Measurements from ENCODE around the gene TPST2.

Gene TPST2

DNA sequence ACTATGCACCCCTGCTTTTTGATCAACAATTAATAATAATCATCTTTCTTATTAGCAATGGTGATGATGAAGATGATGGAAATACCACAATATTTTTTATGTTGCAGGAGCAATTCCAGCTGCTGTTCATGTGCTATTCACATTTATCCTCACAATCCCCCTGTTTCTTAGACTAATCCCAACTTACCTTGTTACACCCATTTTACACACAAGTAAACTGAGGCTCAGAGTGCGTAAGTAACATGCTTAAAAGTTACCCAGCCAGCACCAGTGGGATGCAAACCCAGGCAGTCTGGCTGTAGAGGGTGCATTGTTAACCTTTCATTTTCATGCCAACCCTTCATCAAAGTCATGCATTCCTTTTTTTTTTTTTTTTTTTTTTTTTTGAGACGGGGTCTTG is 30.3 kb upstream of the TPST2 start:
- H4K20me1 ChIP-seq (ENCODE audit: control insufficient read depth, insufficient read depth, low read depth, low read length): no peaks in the 10 kb centered on the region
- no peak overlapping the region for H3K27ac ChIP-seq (ENCODE audit: low read depth, low read length)
- TF ChIP-seq EZH2phosphoT487 (IDR thresholded peaks at IDR 0.05; ENCODE audit: borderline replicate concordance, low read length): no peak
- TF ChIP-seq, protein P1, sequence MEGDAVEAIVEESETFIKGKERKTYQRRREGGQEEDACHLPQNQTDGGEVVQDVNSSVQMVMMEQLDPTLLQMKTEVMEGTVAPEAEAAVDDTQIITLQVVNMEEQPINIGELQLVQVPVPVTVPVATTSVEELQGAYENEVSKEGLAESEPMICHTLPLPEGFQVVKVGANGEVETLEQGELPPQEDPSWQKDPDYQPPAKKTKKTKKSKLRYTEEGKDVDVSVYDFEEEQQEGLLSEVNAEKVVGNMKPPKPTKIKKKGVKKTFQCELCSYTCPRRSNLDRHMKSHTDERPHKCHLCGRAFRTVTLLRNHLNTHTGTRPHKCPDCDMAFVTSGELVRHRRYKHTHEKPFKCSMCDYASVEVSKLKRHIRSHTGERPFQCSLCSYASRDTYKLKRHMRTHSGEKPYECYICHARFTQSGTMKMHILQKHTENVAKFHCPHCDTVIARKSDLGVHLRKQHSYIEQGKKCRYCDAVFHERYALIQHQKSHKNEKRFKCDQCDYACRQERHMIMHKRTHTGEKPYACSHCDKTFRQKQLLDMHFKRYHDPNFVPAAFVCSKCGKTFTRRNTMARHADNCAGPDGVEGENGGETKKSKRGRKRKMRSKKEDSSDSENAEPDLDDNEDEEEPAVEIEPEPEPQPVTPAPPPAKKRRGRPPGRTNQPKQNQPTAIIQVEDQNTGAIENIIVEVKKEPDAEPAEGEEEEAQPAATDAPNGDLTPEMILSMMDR (IDR thresholded peaks at IDR 0.05; ENCODE audit: low read depth, low read length, poor library complexity, severe bottlenecking): no peak
- H3F3A ChIP-seq (ENCODE audit: control insufficient read depth, insufficient read depth): 0 out of 2 replicates have a peak, but pooled peaks cover 8% of the 10 kb centered on the region
- H3K36me3 ChIP-seq (ENCODE audit: control insufficient read depth, low read length): no peaks in the 10 kb centered on the region
- no peak overlapping the region for H3K4me3 ChIP-seq (ENCODE audit: low read length)
- peaks cover 5% of the 10 kb centered on the region for H3K27me3 ChIP-seq (ENCODE audit: control insufficient read depth, low read length)
- no peaks in the 10 kb centered on the region for H3K79me2 ChIP-seq (ENCODE audit: control insufficient read depth, low read length)
- H3K4me1 ChIP-seq (ENCODE audit: control insufficient read depth, low read length): peaks cover 32% of the 10 kb centered on the region
- no peaks in the 10 kb centered on the region for H3K9me2 ChIP-seq (replicated peaks; ENCODE audit: control insufficient read depth, low read length)
- H3K9me3 ChIP-seq (ENCODE audit: control insufficient read depth, insufficient read depth, low read length): no peaks in the 10 kb centered on the region
- H3K4me2 ChIP-seq (ENCODE audit: low read length): no peak overlapping the region

GRCh38 chr22:26619510-26619909 is 29.6 kb upstream of the TPST2 start:
- Histone ChIP-seq H4K20me1 (ENCODE audit: control insufficient read depth, insufficient read depth, low read depth, low read length) (no peaks in the 10 kb centered on the region), H3F3A (ENCODE audit: control insufficient read depth, insufficient read depth) (0 out of 2 replicates have a peak, but pooled peaks cover 8% of the 10 kb centered on the region), H3K36me3 (ENCODE audit: control insufficient read depth, low read length) (no peaks in the 10 kb centered on the region), H3K4me1 (ENCODE audit: control insufficient read depth, low read length) (peaks cover 39% of the 10 kb centered on the region), H3K27ac (ENCODE audit: low read depth, low read length) (no peak overlapping the region), H3K4me2 (ENCODE audit: low read length) (no peak overlapping the region), H3K4me3 (ENCODE audit: low read length) (no peak overlapping the region), H3K9me3 (ENCODE audit: control insufficient read depth, insufficient read depth, low read length) (no peaks in the 10 kb centered on the region), H3K79me2 (ENCODE audit: control insufficient read depth, low read length) (no peaks in the 10 kb centered on the region), H3K27me3 (ENCODE audit: control insufficient read depth, low read length) (peaks cover 6% of the 10 kb centered on the region), H3K9me2 (replicated peaks; ENCODE audit: control insufficient read depth, low read length) (no peaks in the 10 kb centered on the region)
- no peak for TF ChIP-seq EZH2phosphoT487 (IDR thresholded peaks at IDR 0.05; ENCODE audit: borderline replicate concordance, low read length)
- TF ChIP-seq, protein P1 (IDR thresholded peaks at IDR 0.05; ENCODE audit: low read depth, low read length, poor library complexity, severe bottlenecking): no peak

DNA sequence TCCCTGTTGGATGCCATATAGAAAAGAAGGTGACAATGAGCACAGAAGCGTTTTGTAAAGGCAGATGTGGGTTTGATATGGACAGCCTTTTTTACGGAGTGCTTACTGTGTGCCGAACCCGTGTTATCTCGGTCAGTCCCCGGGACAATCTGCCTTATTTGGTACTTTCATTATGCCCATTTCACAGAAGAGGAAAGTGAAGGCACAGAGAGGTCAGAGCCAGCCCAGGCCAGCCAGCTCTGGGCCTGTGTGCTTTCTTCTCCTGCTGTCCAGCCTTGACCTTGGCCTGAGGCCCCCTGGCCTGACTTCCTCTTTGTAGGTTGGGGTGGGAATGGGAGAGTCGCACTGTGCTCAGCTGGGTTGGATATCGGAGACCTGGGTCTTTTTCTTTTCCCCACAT is 28.5 kb upstream of the TPST2 start:
- no peak overlapping the region for H3K4me2 ChIP-seq (ENCODE audit: low read length)
- TF ChIP-seq, protein P1 (IDR thresholded peaks at IDR 0.05; ENCODE audit: low read depth, low read length, poor library complexity, severe bottlenecking): no peak
- no peak for TF ChIP-seq EZH2phosphoT487 (IDR thresholded peaks at IDR 0.05; ENCODE audit: borderline replicate concordance, low read length)
- no peaks in the 10 kb centered on the region for H3K9me2 ChIP-seq (replicated peaks; ENCODE audit: control insufficient read depth, low read length)

More for the DNA sequence above, 28.5 kb upstream of the TPST2 start:
- Histone ChIP-seq H3K9me3 (ENCODE audit: control insufficient read depth, insufficient read depth, low read length) (no peaks in the 10 kb centered on the region), H3K27me3 (ENCODE audit: control insufficient read depth, low read length) (peaks cover 10% of the 10 kb centered on the region), H4K20me1 (ENCODE audit: control insufficient read depth, insufficient read depth, low read depth, low read length) (no peaks in the 10 kb centered on the region), H3K79me2 (ENCODE audit: control insufficient read depth, low read length) (no peaks in the 10 kb centered on the region), H3K36me3 (ENCODE audit: control insufficient read depth, low read length) (no peaks in the 10 kb centered on the region), H3K4me3 (ENCODE audit: low read length) (no peak overlapping the region), H3K27ac (ENCODE audit: low read depth, low read length) (no peak overlapping the region), H3K4me1 (ENCODE audit: control insufficient read depth, low read length) (peaks cover 41% of the 10 kb centered on the region), H3F3A (ENCODE audit: control insufficient read depth, insufficient read depth) (0 out of 2 replicates have a peak, but pooled peaks cover 8% of the 10 kb centered on the region)
